ENCODE measurements around the gene SLMAP. TPM values are rescaled to one million over a fixed set of nuclear protein-coding genes. Genes with fewer than 3 reads are reported as not detected.

Gene SLMAP
- total RNA-seq, 1 donor from 2014 or later: 52.0 TPM

DNA sequence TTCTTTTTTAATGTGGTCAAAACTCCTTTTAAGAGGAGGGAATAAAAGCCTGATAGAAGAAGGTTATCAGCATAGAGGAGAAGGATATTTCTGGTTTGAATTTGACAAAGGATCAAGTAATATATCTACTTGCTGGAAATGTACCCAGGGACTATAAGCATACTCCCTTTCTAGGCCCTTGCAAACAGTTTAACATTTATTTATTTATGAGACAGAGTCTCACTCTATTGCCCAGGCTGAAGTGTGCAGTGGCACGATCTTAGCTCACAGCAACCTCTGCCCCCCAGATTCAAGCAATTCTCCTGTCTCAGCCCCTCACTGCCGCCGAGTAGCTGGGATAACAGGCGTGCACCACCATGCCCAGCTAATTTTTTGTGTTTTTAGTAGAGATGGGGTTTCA, 71.6 kb downstream of the SLMAP start:
- no peak overlapping the region for H3K4me3 Mint-ChIP-seq (ENCODE audit: unreplicated experiment)
- TF ChIP-seq, protein P1, sequence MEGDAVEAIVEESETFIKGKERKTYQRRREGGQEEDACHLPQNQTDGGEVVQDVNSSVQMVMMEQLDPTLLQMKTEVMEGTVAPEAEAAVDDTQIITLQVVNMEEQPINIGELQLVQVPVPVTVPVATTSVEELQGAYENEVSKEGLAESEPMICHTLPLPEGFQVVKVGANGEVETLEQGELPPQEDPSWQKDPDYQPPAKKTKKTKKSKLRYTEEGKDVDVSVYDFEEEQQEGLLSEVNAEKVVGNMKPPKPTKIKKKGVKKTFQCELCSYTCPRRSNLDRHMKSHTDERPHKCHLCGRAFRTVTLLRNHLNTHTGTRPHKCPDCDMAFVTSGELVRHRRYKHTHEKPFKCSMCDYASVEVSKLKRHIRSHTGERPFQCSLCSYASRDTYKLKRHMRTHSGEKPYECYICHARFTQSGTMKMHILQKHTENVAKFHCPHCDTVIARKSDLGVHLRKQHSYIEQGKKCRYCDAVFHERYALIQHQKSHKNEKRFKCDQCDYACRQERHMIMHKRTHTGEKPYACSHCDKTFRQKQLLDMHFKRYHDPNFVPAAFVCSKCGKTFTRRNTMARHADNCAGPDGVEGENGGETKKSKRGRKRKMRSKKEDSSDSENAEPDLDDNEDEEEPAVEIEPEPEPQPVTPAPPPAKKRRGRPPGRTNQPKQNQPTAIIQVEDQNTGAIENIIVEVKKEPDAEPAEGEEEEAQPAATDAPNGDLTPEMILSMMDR (IDR thresholded peaks at IDR 0.05; ENCODE audit: partially characterized antibody, unreplicated experiment): no peak
- no peaks in the 10 kb centered on the region for H3K9me3 Mint-ChIP-seq (ENCODE audit: unreplicated experiment)
- no peak overlapping the region for H3K27ac Mint-ChIP-seq (ENCODE audit: unreplicated experiment)
- no peak for DNase-seq
- no peaks in the 10 kb centered on the region for H3K36me3 Mint-ChIP-seq (ENCODE audit: unreplicated experiment)
- H3K4me1 Mint-ChIP-seq (ENCODE audit: low read depth, unreplicated experiment): no peaks in the 10 kb centered on the region
- H3K27me3 Mint-ChIP-seq (ENCODE audit: unreplicated experiment): no peaks in the 10 kb centered on the region

DNA sequence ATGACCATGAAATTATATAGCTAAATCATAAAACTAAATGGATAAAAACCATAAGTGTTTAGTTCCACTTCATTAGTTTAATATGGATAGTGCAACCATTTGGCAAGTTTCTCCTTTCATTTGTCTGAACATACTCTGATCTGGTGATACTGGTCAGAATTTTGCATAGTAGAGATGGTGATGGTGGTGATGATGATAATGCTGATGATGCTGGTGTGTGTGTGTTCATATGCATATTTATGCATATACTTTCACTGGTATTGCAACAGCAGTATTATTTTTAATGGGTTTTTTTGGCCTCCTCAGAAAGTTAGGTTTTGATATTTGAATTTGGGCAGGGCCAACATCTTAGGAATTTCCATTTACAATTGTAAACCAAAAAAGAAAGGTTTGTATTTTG, 76.4 kb downstream of the SLMAP start:
- H3K27me3 Mint-ChIP-seq (ENCODE audit: unreplicated experiment): no peaks in the 10 kb centered on the region
- no peaks in the 10 kb centered on the region for H3K4me1 Mint-ChIP-seq (ENCODE audit: low read depth, unreplicated experiment)
- no peaks in the 10 kb centered on the region for H3K36me3 Mint-ChIP-seq (ENCODE audit: unreplicated experiment)
- no peak overlapping the region for H3K4me3 Mint-ChIP-seq (ENCODE audit: unreplicated experiment)
- H3K27ac Mint-ChIP-seq (ENCODE audit: unreplicated experiment): no peak overlapping the region
- H3K9me3 Mint-ChIP-seq (ENCODE audit: unreplicated experiment): no peaks in the 10 kb centered on the region
- DNase-seq: no peak
- TF ChIP-seq, protein P1 (IDR thresholded peaks at IDR 0.05; ENCODE audit: partially characterized antibody, unreplicated experiment): no peak

DNA sequence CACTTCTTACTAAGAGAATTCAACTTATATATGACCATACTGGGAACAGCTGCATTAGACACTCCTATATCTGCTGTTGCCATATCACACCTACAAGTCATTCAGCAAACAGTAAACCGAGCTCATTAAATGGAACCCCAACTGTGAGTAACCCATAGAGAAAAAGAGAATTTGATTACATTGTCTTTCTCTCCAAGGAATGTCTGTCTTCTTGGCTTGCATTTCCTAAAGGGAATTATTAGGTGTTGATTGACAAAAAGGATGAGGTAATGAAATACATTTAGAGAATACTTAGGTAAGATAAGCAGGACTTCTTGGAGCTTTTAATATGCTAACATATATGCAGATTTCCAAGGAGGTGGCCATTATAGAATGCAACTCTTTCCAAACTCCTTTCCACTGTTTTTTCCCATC, 76.8 kb downstream of the SLMAP start:
- Mint-ChIP-seq H3K36me3 (ENCODE audit: unreplicated experiment) (no peaks in the 10 kb centered on the region), H3K4me3 (ENCODE audit: unreplicated experiment) (no peak overlapping the region), H3K4me1 (ENCODE audit: low read depth, unreplicated experiment) (no peaks in the 10 kb centered on the region), H3K27ac (ENCODE audit: unreplicated experiment) (no peak overlapping the region), H3K27me3 (ENCODE audit: unreplicated experiment) (no peaks in the 10 kb centered on the region), H3K9me3 (ENCODE audit: unreplicated experiment) (no peaks in the 10 kb centered on the region)
- DNase-seq: no peak
- TF ChIP-seq, protein P1 (IDR thresholded peaks at IDR 0.05; ENCODE audit: partially characterized antibody, unreplicated experiment): no peak

DNA sequence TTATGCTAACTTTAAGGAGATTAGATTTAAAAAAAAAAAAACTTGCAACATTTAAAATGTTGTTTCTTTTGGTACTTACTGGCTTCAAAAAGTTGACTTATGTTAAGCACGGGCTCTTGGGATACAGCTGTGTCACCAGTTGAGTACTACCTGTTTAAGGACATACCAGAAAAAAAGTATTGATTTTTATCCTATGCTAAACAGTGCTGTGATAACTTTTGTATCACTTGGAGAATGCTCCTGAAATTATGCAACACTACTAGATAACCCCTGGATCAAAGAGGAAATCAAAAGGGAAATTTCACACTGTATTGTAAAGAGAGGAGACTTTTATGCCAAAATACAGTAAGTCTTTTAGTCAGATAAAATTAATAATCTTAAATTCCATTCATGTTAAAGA, 77.7 kb downstream of the SLMAP start:
- no peak overlapping the region for H3K27ac Mint-ChIP-seq (ENCODE audit: unreplicated experiment)
- no peak overlapping the region for H3K4me3 Mint-ChIP-seq (ENCODE audit: unreplicated experiment)
- TF ChIP-seq, protein P1 (IDR thresholded peaks at IDR 0.05; ENCODE audit: partially characterized antibody, unreplicated experiment): no peak
- H3K9me3 Mint-ChIP-seq (ENCODE audit: unreplicated experiment): no peaks in the 10 kb centered on the region
- H3K27me3 Mint-ChIP-seq (ENCODE audit: unreplicated experiment): no peaks in the 10 kb centered on the region
- no peak for DNase-seq
- no peaks in the 10 kb centered on the region for H3K36me3 Mint-ChIP-seq (ENCODE audit: unreplicated experiment)
- H3K4me1 Mint-ChIP-seq (ENCODE audit: low read depth, unreplicated experiment): no peaks in the 10 kb centered on the region

DNA sequence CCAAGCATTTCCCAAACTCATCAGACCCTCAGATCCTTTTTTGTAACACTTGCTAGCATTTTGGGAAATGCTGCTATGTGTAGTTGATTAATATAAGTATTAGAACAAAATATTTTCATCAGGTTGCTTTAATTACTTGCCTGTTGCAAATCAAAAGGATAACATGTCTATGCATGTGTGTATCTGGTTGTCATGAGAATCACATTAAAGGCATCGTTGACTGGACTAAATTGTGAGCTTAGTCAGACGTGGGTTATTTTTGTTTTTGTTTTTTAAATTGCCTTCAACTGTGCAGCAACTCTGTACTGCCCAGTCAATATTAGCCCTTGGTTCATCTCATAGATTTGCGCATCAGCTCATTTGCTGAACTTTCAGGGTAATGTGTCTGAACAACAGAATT, 81.6 kb downstream of the SLMAP start:
- Mint-ChIP-seq H3K36me3 (ENCODE audit: unreplicated experiment) (no peaks in the 10 kb centered on the region), H3K27ac (ENCODE audit: unreplicated experiment) (no peak overlapping the region), H3K27me3 (ENCODE audit: unreplicated experiment) (no peaks in the 10 kb centered on the region), H3K9me3 (ENCODE audit: unreplicated experiment) (no peaks in the 10 kb centered on the region), H3K4me1 (ENCODE audit: low read depth, unreplicated experiment) (no peaks in the 10 kb centered on the region), H3K4me3 (ENCODE audit: unreplicated experiment) (no peak overlapping the region)
- TF ChIP-seq, protein P1 (IDR thresholded peaks at IDR 0.05; ENCODE audit: partially characterized antibody, unreplicated experiment): no peak
- no peak for DNase-seq

Measured in glutamatergic neuron (in vitro differentiated cells).